Erythroblast (primary cell): ENCODE results near the gene LCT.

Source experiments
- GATA1 ChIP-seq: IDR thresholded peaks from 2 replicates; pipeline ENCODE4 v1.6.1; 2011; ENCODE audit warnings: low read depth, mild to moderate bottlenecking, control low read depth, low read length, moderate library complexity
- POLR2A ChIP-seq: IDR thresholded peaks from 2 replicates; pipeline ENCODE4 v1.6.1; 2011; ENCODE audit warnings: mild to moderate bottlenecking, low read length

DNA sequence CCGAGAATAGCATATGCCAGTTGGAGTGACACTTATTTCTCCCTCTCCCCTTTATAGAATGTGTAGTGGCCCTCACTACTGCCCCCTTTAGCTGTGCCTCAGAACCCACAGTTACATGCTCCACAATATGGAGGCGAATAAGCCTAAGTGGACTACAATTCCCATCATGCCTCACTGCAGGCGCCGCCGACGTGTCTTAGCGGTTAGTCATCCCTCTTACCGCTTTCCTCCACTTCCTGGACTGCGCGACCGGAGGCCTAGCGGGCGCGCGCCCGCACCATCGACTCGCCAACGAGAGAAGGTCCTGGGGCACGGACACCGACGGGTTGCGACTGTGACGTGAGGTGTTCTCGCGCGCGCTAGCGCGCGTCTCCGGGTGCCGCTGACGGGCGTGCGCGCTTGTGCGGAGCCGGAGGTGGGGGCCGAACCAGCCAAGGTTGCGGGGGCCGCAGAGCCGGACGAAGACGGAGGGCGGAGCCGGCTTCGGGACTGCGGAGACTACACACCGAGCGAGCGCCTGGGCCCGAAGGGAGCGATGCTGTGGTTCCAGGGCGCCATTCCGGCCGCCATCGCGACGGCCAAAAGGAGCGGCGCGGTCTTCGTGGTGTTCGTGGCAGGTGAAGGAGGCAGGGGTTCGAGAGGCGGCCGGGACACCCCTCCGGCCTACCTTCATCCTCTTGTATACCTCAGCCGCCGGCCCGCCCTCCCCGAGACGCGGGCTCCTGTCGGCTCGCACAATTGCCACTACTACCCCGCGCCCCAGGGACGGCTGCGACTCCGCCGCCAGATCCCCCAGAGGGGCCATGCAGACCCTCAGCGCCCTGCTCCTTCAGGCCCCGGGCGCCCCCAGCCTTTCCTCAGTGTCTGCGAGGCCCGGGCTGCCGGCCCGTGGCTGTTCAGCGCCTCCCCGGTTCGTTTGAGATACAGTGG lies 95.3 kb downstream of the LCT start, which contains the start of gene UBXN4:
- TF ChIP-seq POLR2A (peak; percentile 94), GATA1 (no peak)
